Hepatocyte (in vitro differentiated cells): ENCODE results near the gene DGCR2. TPM values are rescaled to one million over a fixed set of nuclear protein-coding genes. Genes with fewer than 3 reads are reported as not detected.
"Not testable (repeated sequence)": the region's sequence is repeated elsewhere in the genome, so short reads cannot be mapped to it uniquely, and the experiment has no call there.

Experiments
- DNase-seq: peaks from one replicate; pipeline ENCODE4 v3.0.0-alpha.2; 2016; ENCODE audit warnings: low spot score
- H2AFZ ChIP-seq: fragments of 200-600 bp; sonication (generic); 2 replicates; pipeline ENCODE4 v1.6.0; 2016; ENCODE audit warnings: antibody characterized with exemption, mild to moderate bottlenecking
- H3K27ac ChIP-seq: fragments of 200-600 bp; sonication (generic); 2 replicates; pipeline ENCODE4 v1.5.1; 2016; ENCODE audit warnings: mild to moderate bottlenecking
- H3K27me3 ChIP-seq: fragments of 200-600 bp; sonication (generic); 2 replicates; pipeline ENCODE4 v1.6.1; 2016
- H3K36me3 ChIP-seq: fragments of 200-600 bp; sonication (generic); replicated peaks from 2 replicates; pipeline ENCODE4 v1.5.1; 2016; ENCODE audit warnings: low read depth; ENCODE audit not compliant: insufficient read depth
- H3K4me1 ChIP-seq: fragments of 200-600 bp; sonication (generic); 2 replicates; pipeline ENCODE4 v1.5.1; 2016; ENCODE audit warnings: mild to moderate bottlenecking, moderate library complexity; ENCODE audit not compliant: insufficient read depth
- H3K4me2 ChIP-seq: fragments of 200-600 bp; sonication (generic); 2 replicates; pipeline ENCODE4 v1.6.0; 2016
- H3K4me3 ChIP-seq: fragments of 200-600 bp; sonication (generic); 2 replicates; pipeline ENCODE4 v1.5.1; 2016; ENCODE audit warnings: mild to moderate bottlenecking
- H3K79me2 ChIP-seq: fragments of 200-600 bp; sonication (generic); 2 replicates; pipeline ENCODE4 v1.6.0; 2017; ENCODE audit warnings: mild to moderate bottlenecking
- H3K9me2 ChIP-seq: fragments of 200-600 bp; sonication (generic); replicated peaks from 2 replicates; pipeline ENCODE4 v1.6.0; 2017; ENCODE audit warnings: mild to moderate bottlenecking; ENCODE audit not compliant: insufficient read depth
- H3K9me3 ChIP-seq: fragments of 200-600 bp; sonication (generic); 2 replicates; pipeline ENCODE4 v1.5.1; 2016; ENCODE audit warnings: low read depth, mild to moderate bottlenecking
- H4K20me1 ChIP-seq: fragments of 200-600 bp; sonication (generic); 2 replicates; pipeline ENCODE4 v1.6.0; 2016; ENCODE audit warnings: mild to moderate bottlenecking; ENCODE audit not compliant: insufficient read depth, poor library complexity, severe bottlenecking
- CTCF ChIP-seq: fragments of 200-600 bp; sonication (generic); IDR thresholded peaks from 2 replicates; pipeline ENCODE4 v1.5.1; 2016; ENCODE audit warnings: antibody characterized with exemption, mild to moderate bottlenecking; ENCODE audit not compliant: poor library complexity
- EZH2 ChIP-seq: fragments of 200-600 bp; sonication (generic); IDR thresholded peaks from 2 replicates; pipeline ENCODE4 v1.6.1; 2016; ENCODE audit warnings: antibody characterized with exemption, mild to moderate bottlenecking, borderline replicate concordance
- EZH2phosphoT487 ChIP-seq: fragments of 200-600 bp; sonication (generic); IDR thresholded peaks from one replicate; pipeline ENCODE4 v1.6.1; 2018; ENCODE audit warnings: antibody characterized with exemption, mild to moderate bottlenecking, low read depth, moderate library complexity; ENCODE audit not compliant: unreplicated experiment, severe bottlenecking
- WGBS: methylation state at CpG from one replicate; pipeline ENCODE4 v1.1.6; 2016; ENCODE audit warnings: low lambda C conversion rate; ENCODE audit errors: missing lambda C conversion rate; 5-methylcytosine and 5-hydroxymethylcytosine counted together
- polyA plus RNA-seq: library from polyadenylated mRNA; unstranded; fragments of >200 nt; fragmentation: Nextera tagmentation; extraction: Ambion mirVana; gene quantifications from 2 replicates; pipeline ENCODE4 v1.2.1, GENCODE V29; 2016
- total RNA-seq: library from RNA; depleted of rRNA; stranded (reverse); fragments of >200 nt; gene quantifications from 2 replicates; pipeline ENCODE4 v1.2.3, GENCODE V29; 2014

DGCR2 gene
- total and polyA plus RNA-seq, 2 experiments from 2014 or later, result 61.5 to 67.2 TPM

DNA sequence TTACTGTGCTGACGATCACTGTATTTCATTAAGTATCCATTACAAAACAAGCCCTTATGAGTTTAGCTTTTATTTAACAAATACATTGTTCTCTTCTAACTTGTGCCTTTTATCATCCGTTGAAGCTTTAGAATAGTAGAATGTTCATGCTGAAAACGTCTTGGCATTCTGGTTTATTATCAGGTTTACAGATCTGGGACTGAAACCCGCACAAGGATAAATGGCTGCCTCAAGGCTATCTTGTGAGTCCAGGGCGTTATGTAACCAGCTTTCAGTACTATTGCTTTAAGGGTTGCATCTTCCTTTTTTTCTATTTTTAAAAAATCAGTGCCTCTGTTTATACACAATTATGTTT lies 119.6 kb downstream of the DGCR2 start:
- no peak for DNase-seq
- no peak overlapping the region for H3K27ac ChIP-seq
- H3K4me1 ChIP-seq, result no peaks in the 10 kb centered on the region
- H3K4me2 ChIP-seq, result no peak overlapping the region
- no peaks in the 10 kb centered on the region for H3K9me3 ChIP-seq
- peaks cover 17% of the 10 kb centered on the region for H3K27me3 ChIP-seq
- no peaks in the 10 kb centered on the region for H3K79me2 ChIP-seq
- H3K36me3 ChIP-seq, result no peaks in the 10 kb centered on the region
- H3K4me3 ChIP-seq, result no peak overlapping the region
- no peaks in the 10 kb centered on the region for H3K9me2 ChIP-seq
- no peak for TF ChIP-seq EZH2
- TF ChIP-seq EZH2phosphoT487, result no peak
- no peak for TF ChIP-seq CTCF
- H4K20me1 ChIP-seq, result no peaks in the 10 kb centered on the region
- H2AFZ ChIP-seq, result no peak overlapping the region
- 53% methylated on average over 5 of the region's 5 CpGs for WGBS

DNA sequence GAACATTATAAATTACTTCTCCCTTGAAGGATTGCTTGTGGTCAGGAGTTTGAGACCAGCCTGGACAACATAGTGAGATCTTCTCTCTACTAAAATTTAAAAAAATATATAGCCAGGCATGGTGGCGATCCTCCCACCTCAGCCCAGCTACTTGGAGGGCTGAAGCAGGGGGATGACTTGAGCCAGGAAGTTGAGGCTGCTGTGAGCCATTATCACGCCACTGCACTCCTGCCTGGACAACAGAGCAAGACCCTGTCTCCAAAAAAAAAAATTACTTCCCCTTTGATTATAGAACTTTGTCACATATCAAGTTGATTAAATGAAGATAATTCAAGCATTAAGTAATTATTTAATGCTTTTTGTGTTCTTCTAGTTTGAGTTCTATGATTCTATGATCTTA lies 121.0 kb downstream of the DGCR2 start:
- Histone ChIP-seq H3K79me2 (no peaks in the 10 kb centered on the region), H3K4me3 (no peak overlapping the region), H3K4me1 (no peaks in the 10 kb centered on the region), H3K9me3 (no peaks in the 10 kb centered on the region), H3K27me3 (peaks cover 29% of the 10 kb centered on the region), H3K36me3 (no peaks in the 10 kb centered on the region), H3K27ac (no peak overlapping the region), H3K9me2 (no peaks in the 10 kb centered on the region), H3K4me2 (no peak overlapping the region), H4K20me1 (no peaks in the 10 kb centered on the region), H2AFZ (no peak overlapping the region)
- no peak for DNase-seq
- 79% methylated on average over 2 of the region's 2 CpGs for WGBS
- TF ChIP-seq EZH2 (no peak), EZH2phosphoT487 (no peak), CTCF (no peak)

GRCh38 chr22:19000106-19000505 lies 122.1 kb downstream of the DGCR2 start:
- H4K20me1 ChIP-seq, H3K9me2 ChIP-seq, DNase-seq, H3K4me2 ChIP-seq, H3K4me3 ChIP-seq, H3K79me2 ChIP-seq, H2AFZ ChIP-seq, H3K36me3 ChIP-seq, H3K27ac ChIP-seq, H3K4me1 ChIP-seq, H3K9me3 ChIP-seq: not testable (repeated sequence)
- H3K27me3 ChIP-seq, result peaks cover 29% of the 10 kb centered on the region
- 87% methylated on average over 2 of the region's 2 CpGs for WGBS

- H4K20me1 ChIP-seq, result no peaks in the 10 kb centered on the region
- no peaks in the 10 kb centered on the region for H3K36me3 ChIP-seq
- H3K9me2 ChIP-seq, result no peaks in the 10 kb centered on the region
- no peak overlapping the region for H3K4me3 ChIP-seq
- H3K27ac ChIP-seq, result no peak overlapping the region
- DNase-seq, result no peak
- 82% methylated on average over 6 of the region's 6 CpGs for WGBS
- H3K79me2 ChIP-seq, result no peaks in the 10 kb centered on the region
- H3K4me1 ChIP-seq, result peaks cover 2% of the 10 kb centered on the region
- H3K27me3 ChIP-seq, result peaks cover 29% of the 10 kb centered on the region
- H3K9me3 ChIP-seq, result no peaks in the 10 kb centered on the region
- TF ChIP-seq EZH2phosphoT487 (no peak), CTCF (no peak), EZH2 (no peak)
- H3K4me2 ChIP-seq, result no peak overlapping the region
- no peak overlapping the region for H2AFZ ChIP-seq
Observed at GRCh38 chr22:18999416-18999815, 122.8 kb downstream of the DGCR2 start.
